Raji (cell line): Measurements from ENCODE around the gene MPRIP.

Source experiments
- POLR2A ChIP-seq: IDR thresholded peaks from 2 replicates; pipeline ENCODE4 v1.6.1; 2011; ENCODE audit warnings: low read depth, low read length, control low read depth; ENCODE audit not compliant: insufficient read depth

Gene MPRIP

GRCh38 chr17:17119106-17119505 lies 76.8 kb downstream of the MPRIP start:
- no peak for TF ChIP-seq POLR2A

- TF ChIP-seq POLR2A = no peak
These were observed 77.3 kb downstream of the MPRIP start for GRCh38 chr17:17119533-17119932.

GRCh38 chr17:17120294-17120693 lies 78.0 kb downstream of the MPRIP start:
- TF ChIP-seq POLR2A = no peak

- TF ChIP-seq POLR2A = no peak
These were observed 78.4 kb downstream of the MPRIP start for GRCh38 chr17:17120701-17121100.

- no peak for TF ChIP-seq POLR2A
These were observed 78.9 kb downstream of the MPRIP start for GRCh38 chr17:17121162-17121561.

- TF ChIP-seq POLR2A = no peak
These were observed 80.7 kb downstream of the MPRIP start for GRCh38 chr17:17122781-17123483.

- TF ChIP-seq POLR2A = no peak
These were observed 82.1 kb downstream of the MPRIP start for GRCh38 chr17:17124341-17124740.

GRCh38 chr17:17125136-17126084 lies 83.2 kb downstream of the MPRIP start:
- TF ChIP-seq POLR2A = no peak

GRCh38 chr17:17126131-17127110 lies 84.2 kb downstream of the MPRIP start:
- no peak for TF ChIP-seq POLR2A

GRCh38 chr17:17127156-17127555 lies 84.9 kb downstream of the MPRIP start:
- no peak for TF ChIP-seq POLR2A

- no peak for TF ChIP-seq POLR2A
These were observed 85.6 kb downstream of the MPRIP start for GRCh38 chr17:17127730-17128291.

GRCh38 chr17:17128476-17129075 lies 86.3 kb downstream of the MPRIP start:
- no peak for TF ChIP-seq POLR2A

GRCh38 chr17:17129466-17129865 lies 87.2 kb downstream of the MPRIP start:
- TF ChIP-seq POLR2A = no peak

- TF ChIP-seq POLR2A = no peak
These were observed 88.0 kb downstream of the MPRIP start for GRCh38 chr17:17130077-17130844.

- TF ChIP-seq POLR2A = no peak
These were observed 89.6 kb downstream of the MPRIP start for GRCh38 chr17:17131839-17132238.
